ENCODE results near the gene SEMA3E.

SEMA3E gene

GRCh38 chr7:83455612-83456011 lies 193.3 kb downstream of the SEMA3E start:
- no peak overlapping the region for H3K4me2 ChIP-seq (ENCODE audit: low read depth, low read length, poor library complexity, severe bottlenecking)

DNA sequence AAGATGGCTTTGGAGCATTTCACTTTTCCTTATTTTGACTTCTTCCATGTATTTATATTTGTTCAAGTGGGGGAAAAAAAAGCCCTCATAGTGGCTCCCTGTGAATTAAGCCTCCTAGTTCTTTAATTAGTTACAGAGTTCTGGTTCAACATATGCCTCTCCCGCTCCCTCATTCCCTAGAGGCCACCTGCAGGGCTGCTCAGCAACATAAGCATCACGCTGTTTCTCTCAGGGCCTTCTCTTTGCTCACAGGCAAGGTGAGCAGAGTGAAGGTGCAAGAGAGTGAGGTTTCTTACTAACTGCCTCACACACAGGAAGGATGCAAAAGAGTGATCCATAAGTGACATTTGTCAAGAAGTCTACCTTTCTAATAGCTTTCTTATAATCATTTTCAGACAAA lies 196.7 kb downstream of the SEMA3E start:
- no peak overlapping the region for H3K4me2 ChIP-seq (ENCODE audit: low read depth, low read length, poor library complexity, severe bottlenecking)
- H3K9ac ChIP-seq (ENCODE audit: low read length) = no peak overlapping the region
- no peaks in the 10 kb centered on the region for H3F3A ChIP-seq (ENCODE audit: insufficient read depth)
- no peaks in the 10 kb centered on the region for H3K36me3 ChIP-seq (ENCODE audit: low read length)
- H3K4me3 ChIP-seq (ENCODE audit: insufficient read depth, low read length, poor library complexity, severe bottlenecking) = no peak overlapping the region
- TF ChIP-seq EZH2phosphoT487 (conservative IDR thresholded peaks at IDR 0.05; ENCODE audit: low read length) (no peak), CTCF (IDR thresholded peaks at IDR 0.05; ENCODE audit: insufficient read depth, low read length, poor library complexity, severe bottlenecking) (no peak)
- peaks cover under 1% of the 10 kb centered on the region; the same call in 1 of the 2 replicates for H3K27me3 ChIP-seq (ENCODE audit: low read length)
- no peaks in the 10 kb centered on the region for H3K79me2 ChIP-seq (ENCODE audit: insufficient read depth, low read length)
- no peaks in the 10 kb centered on the region for H3K9me3 ChIP-seq (ENCODE audit: insufficient read depth, low read length)
- H2AFZ ChIP-seq (ENCODE audit: low read depth, low read length, severe bottlenecking) = no peak overlapping the region
- no peaks in the 10 kb centered on the region; the same call in 1 of the 2 replicates for H4K20me1 ChIP-seq (ENCODE audit: low read depth, low read length)
- H3K27ac ChIP-seq (ENCODE audit: low read depth, low read length) = no peak overlapping the region
- no peaks in the 10 kb centered on the region for H3K9me2 ChIP-seq (replicated peaks; ENCODE audit: insufficient read depth, low read length)

More at GRCh38 chr7:83455612-83456011, 193.3 kb downstream of the SEMA3E start:
- Histone ChIP-seq H3K4me3 (ENCODE audit: insufficient read depth, low read length, poor library complexity, severe bottlenecking) (no peak overlapping the region), H3K9ac (ENCODE audit: low read length) (no peak overlapping the region), H3K9me3 (ENCODE audit: insufficient read depth, low read length) (no peaks in the 10 kb centered on the region), H3K79me2 (ENCODE audit: insufficient read depth, low read length) (no peaks in the 10 kb centered on the region), H3K27ac (ENCODE audit: low read depth, low read length) (no peak overlapping the region), H3F3A (ENCODE audit: insufficient read depth) (no peaks in the 10 kb centered on the region), H3K9me2 (replicated peaks; ENCODE audit: insufficient read depth, low read length) (no peaks in the 10 kb centered on the region), H4K20me1 (ENCODE audit: low read depth, low read length) (no peaks in the 10 kb centered on the region; the same call in 1 of the 2 replicates), H3K27me3 (ENCODE audit: low read length) (0 out of 2 replicates have a peak, but pooled peaks cover 5% of the 10 kb centered on the region), H2AFZ (ENCODE audit: low read depth, low read length, severe bottlenecking) (no peak overlapping the region), H3K36me3 (ENCODE audit: low read length) (no peaks in the 10 kb centered on the region)
- no peak for TF ChIP-seq CTCF (IDR thresholded peaks at IDR 0.05; ENCODE audit: insufficient read depth, low read length, poor library complexity, severe bottlenecking)
- TF ChIP-seq EZH2phosphoT487 (conservative IDR thresholded peaks at IDR 0.05; ENCODE audit: low read length) = no peak

GRCh38 chr7:83451501-83452045 lies 197.4 kb downstream of the SEMA3E start:
- no peaks in the 10 kb centered on the region for H3K36me3 ChIP-seq (ENCODE audit: low read length)
- H3K9me2 ChIP-seq (replicated peaks; ENCODE audit: insufficient read depth, low read length) = no peaks in the 10 kb centered on the region
- H3K79me2 ChIP-seq (ENCODE audit: insufficient read depth, low read length) = no peaks in the 10 kb centered on the region
- H3K9me3 ChIP-seq (ENCODE audit: insufficient read depth, low read length) = no peaks in the 10 kb centered on the region
- H3K27me3 ChIP-seq (ENCODE audit: low read length) = no peaks in the 10 kb centered on the region; the same call in 1 of the 2 replicates
- H3F3A ChIP-seq (ENCODE audit: insufficient read depth) = no peaks in the 10 kb centered on the region
- no peak overlapping the region for H3K4me2 ChIP-seq (ENCODE audit: low read depth, low read length, poor library complexity, severe bottlenecking)
- no peaks in the 10 kb centered on the region for H4K20me1 ChIP-seq (ENCODE audit: low read depth, low read length)
- no peak overlapping the region for H3K4me3 ChIP-seq (ENCODE audit: insufficient read depth, low read length, poor library complexity, severe bottlenecking)
- H3K9ac ChIP-seq (ENCODE audit: low read length) = no peak overlapping the region
- TF ChIP-seq CTCF (IDR thresholded peaks at IDR 0.05; ENCODE audit: insufficient read depth, low read length, poor library complexity, severe bottlenecking) = no peak
- no peak for TF ChIP-seq EZH2phosphoT487 (conservative IDR thresholded peaks at IDR 0.05; ENCODE audit: low read length)
- no peak overlapping the region for H3K27ac ChIP-seq (ENCODE audit: low read depth, low read length)
- no peak overlapping the region for H2AFZ ChIP-seq (ENCODE audit: low read depth, low read length, severe bottlenecking)
